ENCODE measurements around the gene GRB10. TPM values are rescaled to one million over a fixed set of nuclear protein-coding genes. Genes with fewer than 3 reads are reported as not detected.

Gene GRB10
- total and polyA plus RNA-seq, 2 donors (not counting 3 experiments of a cell fraction or from before 2014, with no cell fraction given): 43.7 to 240 TPM

GRCh38 chr7:50674896-50675835, 107.5 kb downstream of the GRB10 start:
- no peak overlapping the region for H3K27ac ChIP-seq (ENCODE audit: insufficient read depth, low read depth, low read length)
- FAIRE-seq (no peak), DNase-seq (ENCODE audit: low read depth, low spot score) (no peak)
- peaks cover 3 to 45% of the 10 kb centered on the region in 2 experiments for H3K36me3 ChIP-seq (ENCODE audit: control insufficient read depth in 2 of 2, extremely low read depth in 1 of 2, insufficient read depth in 2 of 2, low read length in 2 of 2)
- H3K27me3 ChIP-seq (ENCODE audit: control insufficient read depth in 2 of 2, insufficient read depth in 2 of 2, low read length in 2 of 2): no peaks in the 10 kb centered on the region
- no peak overlapping the region for H3K4me2 ChIP-seq (ENCODE audit: insufficient read depth, low read length)
- dilution Hi-C loops (cut with MboI; ENCODE audit: extremely low pct_ligation_motif_present, low sequenced_read_pairs) (no loop called here), intact Hi-C loops (cut with micrococcal nuclease) (no loop called here)
- peaks cover 89% of the 10 kb centered on the region for H3K79me2 ChIP-seq (ENCODE audit: control insufficient read depth, insufficient read depth, low read length)
- no TSS peak for BruUV-seq (replicated peaks)
- ChIA-PET CTCF (interaction anchor here (0.9 to 1.3 kb wide), 2 partner anchors 29 to 203 kb away, joined by 3 read pairs; no protein-coding TSS in a partner anchor), POLR2A (no interaction called here)
- no peaks in the 10 kb centered on the region for H3K9me1 ChIP-seq (replicated peaks; ENCODE audit: control insufficient read depth, extremely low read depth, insufficient read depth, low read length)
- TF ChIP-seq GATA2 (IDR thresholded peaks at IDR 0.05; ENCODE audit: insufficient read depth, insufficient read length, low read depth, low read length): no peak
- no peak for TF ChIP-seq POLR2AphosphoS5 (IDR thresholded peaks at IDR 0.05; ENCODE audit: insufficient read depth, low read depth, low read length)
- TF ChIP-seq, protein P1, sequence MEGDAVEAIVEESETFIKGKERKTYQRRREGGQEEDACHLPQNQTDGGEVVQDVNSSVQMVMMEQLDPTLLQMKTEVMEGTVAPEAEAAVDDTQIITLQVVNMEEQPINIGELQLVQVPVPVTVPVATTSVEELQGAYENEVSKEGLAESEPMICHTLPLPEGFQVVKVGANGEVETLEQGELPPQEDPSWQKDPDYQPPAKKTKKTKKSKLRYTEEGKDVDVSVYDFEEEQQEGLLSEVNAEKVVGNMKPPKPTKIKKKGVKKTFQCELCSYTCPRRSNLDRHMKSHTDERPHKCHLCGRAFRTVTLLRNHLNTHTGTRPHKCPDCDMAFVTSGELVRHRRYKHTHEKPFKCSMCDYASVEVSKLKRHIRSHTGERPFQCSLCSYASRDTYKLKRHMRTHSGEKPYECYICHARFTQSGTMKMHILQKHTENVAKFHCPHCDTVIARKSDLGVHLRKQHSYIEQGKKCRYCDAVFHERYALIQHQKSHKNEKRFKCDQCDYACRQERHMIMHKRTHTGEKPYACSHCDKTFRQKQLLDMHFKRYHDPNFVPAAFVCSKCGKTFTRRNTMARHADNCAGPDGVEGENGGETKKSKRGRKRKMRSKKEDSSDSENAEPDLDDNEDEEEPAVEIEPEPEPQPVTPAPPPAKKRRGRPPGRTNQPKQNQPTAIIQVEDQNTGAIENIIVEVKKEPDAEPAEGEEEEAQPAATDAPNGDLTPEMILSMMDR (IDR thresholded peaks at IDR 0.05; ENCODE audit: extremely low read depth in 1 of 2, insufficient read depth in 1 of 2, low read depth in 1 of 2, low read length in 2 of 2): no peak
- TF ChIP-seq POLR2A (IDR thresholded peaks at IDR 0.05; ENCODE audit: low read depth, low read length): no peak
- TF ChIP-seq MYC (IDR thresholded peaks at IDR 0.05; ENCODE audit: low read depth, low read length): no peak
- no peak for TF ChIP-seq JUN (IDR thresholded peaks at IDR 0.05; ENCODE audit: borderline replicate concordance, insufficient read depth, insufficient read length, low read depth)
- TF ChIP-seq FOS (IDR thresholded peaks at IDR 0.05; ENCODE audit: borderline replicate concordance, insufficient read depth, low read length): no peak
- H3K9me3 ChIP-seq (replicated peaks; ENCODE audit: control insufficient read depth, insufficient read depth, low read length): no peaks in the 10 kb centered on the region
- H3K4me1 ChIP-seq (ENCODE audit: control insufficient read depth, extremely low read depth, insufficient read depth, low read length): no peaks in the 10 kb centered on the region
- no peak overlapping the region for H3K9ac ChIP-seq (replicated peaks; ENCODE audit: extremely low read depth, insufficient read depth, low read length)
- no peak overlapping the region for H3K4me3 ChIP-seq (replicated peaks in 1 of 3; ENCODE audit: insufficient read depth in 1 of 3, low read depth in 1 of 3, low read length in 3 of 3)
- H4K20me1 ChIP-seq (replicated peaks; ENCODE audit: control insufficient read depth, extremely low read depth, insufficient read depth, low read length): no peaks in the 10 kb centered on the region
- H2AFZ ChIP-seq (ENCODE audit: low read depth, low read length): no peak overlapping the region

All from endothelial cell of umbilical vein (primary cell).